ENCODE measurements around the gene ACSM2B.
"Not testable (repeated sequence)": the region's sequence is repeated elsewhere in the genome, so short reads cannot be mapped to it uniquely, and the experiment has no call there.

Gene ACSM2B

GRCh38 chr16:20538181-20538580 lies 38.0 kb downstream of the ACSM2B start:
- DNase-seq = no peak
- no peak overlapping the region for H2BK120ac ChIP-seq (ENCODE audit: low read depth, low read length)
- no peak overlapping the region for H3K4ac ChIP-seq (ENCODE audit: low read depth, low read length)
- no peak overlapping the region for H2BK5ac ChIP-seq (ENCODE audit: low read length)
- no peak overlapping the region for H3K56ac ChIP-seq (ENCODE audit: low read length)
- no peak overlapping the region for H4K5ac ChIP-seq (ENCODE audit: low read length)
- no peak overlapping the region for H3K18ac ChIP-seq (ENCODE audit: low read length)
- H3K36me3 ChIP-seq (ENCODE audit: control insufficient read depth, insufficient read depth, low read length) = no peaks in the 10 kb centered on the region
- H3K27me3 ChIP-seq (ENCODE audit: insufficient read depth, low read length, poor library complexity) = no peaks in the 10 kb centered on the region
- no peaks in the 10 kb centered on the region for H3K4me1 ChIP-seq (ENCODE audit: control insufficient read depth, low read depth, low read length)
- no peaks in the 10 kb centered on the region for H3K79me2 ChIP-seq (ENCODE audit: control insufficient read depth, insufficient read depth, low read length)
- H3K23ac ChIP-seq (ENCODE audit: low read length) = no peak overlapping the region
- H3K9ac ChIP-seq (ENCODE audit: low read length) = no peak overlapping the region
- no CpG with 5 or more reads among the region's 1 CpG for WGBS (ENCODE audit: extremely low coverage, insufficient coverage, low lambda C conversion rate)
- H4K8ac ChIP-seq (ENCODE audit: low read depth, low read length) = no peak overlapping the region
- no peak overlapping the region for H3K27ac ChIP-seq (ENCODE audit: low read depth, low read length)
- no peak overlapping the region for H3K4me2 ChIP-seq (ENCODE audit: low read length)
- H3K79me1 ChIP-seq (ENCODE audit: low read length) = no peaks in the 10 kb centered on the region
- no peak overlapping the region for H3K4me3 ChIP-seq (ENCODE audit: low read length)
- no peak overlapping the region for H2BK15ac ChIP-seq (replicated peaks; ENCODE audit: low read depth)
- no peak overlapping the region for H2AK5ac ChIP-seq (ENCODE audit: low read length)

GRCh38 chr16:20536669-20537068 lies 39.5 kb downstream of the ACSM2B start:
- not testable (repeated sequence) for H3K4me2 ChIP-seq (ENCODE audit: low read length); H3K18ac ChIP-seq (ENCODE audit: low read length); H4K5ac ChIP-seq (ENCODE audit: low read length)

DNA sequence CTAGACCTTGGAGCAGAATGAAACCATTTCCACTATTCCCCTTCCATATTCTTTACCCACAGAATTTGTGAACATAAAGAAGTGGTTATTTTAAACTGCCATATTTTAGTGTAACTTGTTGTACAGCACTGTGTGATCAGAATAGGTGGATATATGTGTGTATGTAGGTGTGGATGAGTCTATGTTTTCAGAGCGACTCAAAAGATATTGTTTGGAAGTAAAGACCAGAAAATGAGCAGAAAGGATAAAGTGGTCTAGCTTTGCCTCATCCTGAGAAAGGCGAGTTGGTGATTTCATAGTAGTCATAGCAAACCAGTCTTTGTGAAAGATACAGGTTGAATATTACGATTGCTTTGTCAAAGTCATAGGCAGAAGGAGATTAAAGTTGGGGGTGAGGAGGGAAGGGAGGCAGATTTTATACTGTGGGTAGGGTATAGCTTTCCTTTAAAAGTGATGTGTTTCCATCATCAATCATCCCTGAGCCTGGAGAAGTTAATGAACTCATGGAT lies 43.8 kb downstream of the ACSM2B start:
- H4K5ac ChIP-seq (ENCODE audit: low read length); H3K27ac ChIP-seq (ENCODE audit: low read depth, low read length); H3K79me1 ChIP-seq (ENCODE audit: low read length); H3K27me3 ChIP-seq (ENCODE audit: insufficient read depth, low read length, poor library complexity); H3K18ac ChIP-seq (ENCODE audit: low read length); H3K4me2 ChIP-seq (ENCODE audit: low read length); H3K36me3 ChIP-seq (ENCODE audit: control insufficient read depth, insufficient read depth, low read length); H2BK15ac ChIP-seq (replicated peaks; ENCODE audit: low read depth); H2AK5ac ChIP-seq (ENCODE audit: low read length); H3K4ac ChIP-seq (ENCODE audit: low read depth, low read length); H4K8ac ChIP-seq (ENCODE audit: low read depth, low read length); H3K56ac ChIP-seq (ENCODE audit: low read length); H3K4me3 ChIP-seq (ENCODE audit: low read length); H3K9ac ChIP-seq (ENCODE audit: low read length); DNase-seq; H2BK5ac ChIP-seq (ENCODE audit: low read length); H3K79me2 ChIP-seq (ENCODE audit: control insufficient read depth, insufficient read depth, low read length); H3K23ac ChIP-seq (ENCODE audit: low read length); H3K4me1 ChIP-seq (ENCODE audit: control insufficient read depth, low read depth, low read length); H2BK120ac ChIP-seq (ENCODE audit: low read depth, low read length): not testable (repeated sequence)
- WGBS (ENCODE audit: extremely low coverage, insufficient coverage, low lambda C conversion rate) = no CpG with 5 or more reads among the region's 3 CpGs

More at GRCh38 chr16:20536669-20537068, 39.5 kb downstream of the ACSM2B start:
- H3K79me1 ChIP-seq (ENCODE audit: low read length); H2AK5ac ChIP-seq (ENCODE audit: low read length); H3K79me2 ChIP-seq (ENCODE audit: control insufficient read depth, insufficient read depth, low read length); H2BK5ac ChIP-seq (ENCODE audit: low read length); H3K4me3 ChIP-seq (ENCODE audit: low read length); H2BK15ac ChIP-seq (replicated peaks; ENCODE audit: low read depth); H4K8ac ChIP-seq (ENCODE audit: low read depth, low read length); H3K4me1 ChIP-seq (ENCODE audit: control insufficient read depth, low read depth, low read length); H3K23ac ChIP-seq (ENCODE audit: low read length); H3K36me3 ChIP-seq (ENCODE audit: control insufficient read depth, insufficient read depth, low read length); H3K27ac ChIP-seq (ENCODE audit: low read depth, low read length); H3K9ac ChIP-seq (ENCODE audit: low read length); DNase-seq; H3K56ac ChIP-seq (ENCODE audit: low read length); H2BK120ac ChIP-seq (ENCODE audit: low read depth, low read length); H3K4ac ChIP-seq (ENCODE audit: low read depth, low read length); H3K27me3 ChIP-seq (ENCODE audit: insufficient read depth, low read length, poor library complexity): not testable (repeated sequence)
- 100% methylated on average over 1 of the region's 1 CpG for WGBS (ENCODE audit: extremely low coverage, insufficient coverage, low lambda C conversion rate)

- H2BK120ac ChIP-seq (ENCODE audit: low read depth, low read length); H3K23ac ChIP-seq (ENCODE audit: low read length); H2BK15ac ChIP-seq (replicated peaks; ENCODE audit: low read depth); H3K18ac ChIP-seq (ENCODE audit: low read length); H3K4ac ChIP-seq (ENCODE audit: low read depth, low read length); H2AK5ac ChIP-seq (ENCODE audit: low read length); H3K4me1 ChIP-seq (ENCODE audit: control insufficient read depth, low read depth, low read length); DNase-seq; H3K79me2 ChIP-seq (ENCODE audit: control insufficient read depth, insufficient read depth, low read length); H3K4me3 ChIP-seq (ENCODE audit: low read length); H3K36me3 ChIP-seq (ENCODE audit: control insufficient read depth, insufficient read depth, low read length); H3K56ac ChIP-seq (ENCODE audit: low read length); H2BK5ac ChIP-seq (ENCODE audit: low read length); H3K4me2 ChIP-seq (ENCODE audit: low read length); H3K9ac ChIP-seq (ENCODE audit: low read length); H3K79me1 ChIP-seq (ENCODE audit: low read length); H4K8ac ChIP-seq (ENCODE audit: low read depth, low read length); H3K27me3 ChIP-seq (ENCODE audit: insufficient read depth, low read length, poor library complexity); H4K5ac ChIP-seq (ENCODE audit: low read length); H3K27ac ChIP-seq (ENCODE audit: low read depth, low read length): not testable (repeated sequence)
- WGBS (ENCODE audit: extremely low coverage, insufficient coverage, low lambda C conversion rate) = no CpG with 5 or more reads among the region's 13 CpGs
These were observed 44.4 kb downstream of the ACSM2B start for GRCh38 chr16:20531795-20532194.

DNA sequence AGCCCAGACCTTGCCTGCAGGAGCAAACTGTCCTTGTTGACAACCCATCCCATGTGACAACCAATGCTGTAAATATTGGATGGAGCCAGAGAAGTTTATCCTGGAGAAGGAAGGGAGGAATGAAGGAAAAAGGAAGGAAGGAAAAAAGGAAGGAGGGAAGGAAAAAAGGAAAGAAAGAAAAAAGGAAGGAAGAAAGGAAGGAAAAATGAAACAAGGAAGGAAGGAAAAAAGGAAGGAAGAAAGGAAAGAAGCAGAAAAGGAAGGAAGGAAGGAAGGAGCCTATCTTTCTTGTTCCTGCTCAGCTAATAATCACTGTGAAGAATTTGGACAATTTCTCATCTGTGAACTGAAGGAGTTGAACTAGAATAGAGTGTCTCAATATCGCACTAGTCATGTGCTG lies 56.1 kb downstream of the ACSM2B start:
- H3K79me2 ChIP-seq (ENCODE audit: control insufficient read depth, insufficient read depth, low read length) = no peaks in the 10 kb centered on the region
- no peak overlapping the region for H3K56ac ChIP-seq (ENCODE audit: low read length)
- H2BK120ac ChIP-seq (ENCODE audit: low read depth, low read length) = no peak overlapping the region
- no peak overlapping the region for H3K4me2 ChIP-seq (ENCODE audit: low read length)
- no peaks in the 10 kb centered on the region for H3K36me3 ChIP-seq (ENCODE audit: control insufficient read depth, insufficient read depth, low read length)
- no peak overlapping the region for H3K4ac ChIP-seq (ENCODE audit: low read depth, low read length)
- WGBS (ENCODE audit: extremely low coverage, insufficient coverage, low lambda C conversion rate) = no CpG with 5 or more reads among the region's 1 CpG
- no peak overlapping the region for H3K27ac ChIP-seq (ENCODE audit: low read depth, low read length)
- H3K23ac ChIP-seq (ENCODE audit: low read length) = no peak overlapping the region
- H3K4me3 ChIP-seq (ENCODE audit: low read length) = no peak overlapping the region
- H2BK5ac ChIP-seq (ENCODE audit: low read length) = no peak overlapping the region
- DNase-seq = no peak
- no peak overlapping the region for H4K8ac ChIP-seq (ENCODE audit: low read depth, low read length)
- H3K4me1 ChIP-seq (ENCODE audit: control insufficient read depth, low read depth, low read length) = no peaks in the 10 kb centered on the region
- no peak overlapping the region for H3K18ac ChIP-seq (ENCODE audit: low read length)
- no peaks in the 10 kb centered on the region for H3K79me1 ChIP-seq (ENCODE audit: low read length)
- no peak overlapping the region for H4K5ac ChIP-seq (ENCODE audit: low read length)
- H3K9ac ChIP-seq (ENCODE audit: low read length) = no peak overlapping the region
- H2AK5ac ChIP-seq (ENCODE audit: low read length) = no peak overlapping the region
- H2BK15ac ChIP-seq (replicated peaks; ENCODE audit: low read depth) = no peak overlapping the region
- H3K27me3 ChIP-seq (ENCODE audit: insufficient read depth, low read length, poor library complexity) = no peaks in the 10 kb centered on the region

GRCh38 chr16:20519231-20519630 lies 56.9 kb downstream of the ACSM2B start:
- Histone ChIP-seq H3K4me1 (ENCODE audit: control insufficient read depth, low read depth, low read length) (no peaks in the 10 kb centered on the region), H4K8ac (ENCODE audit: low read depth, low read length) (no peak overlapping the region), H3K27ac (ENCODE audit: low read depth, low read length) (no peak overlapping the region), H2BK5ac (ENCODE audit: low read length) (no peak overlapping the region), H2AK5ac (ENCODE audit: low read length) (no peak overlapping the region), H2BK120ac (ENCODE audit: low read depth, low read length) (no peak overlapping the region), H3K79me2 (ENCODE audit: control insufficient read depth, insufficient read depth, low read length) (no peaks in the 10 kb centered on the region), H3K4ac (ENCODE audit: low read depth, low read length) (no peak overlapping the region), H3K56ac (ENCODE audit: low read length) (no peak overlapping the region), H3K4me2 (ENCODE audit: low read length) (no peak overlapping the region), H3K36me3 (ENCODE audit: control insufficient read depth, insufficient read depth, low read length) (no peaks in the 10 kb centered on the region), H3K18ac (ENCODE audit: low read length) (no peak overlapping the region), H3K27me3 (ENCODE audit: insufficient read depth, low read length, poor library complexity) (no peaks in the 10 kb centered on the region), H3K79me1 (ENCODE audit: low read length) (no peaks in the 10 kb centered on the region), H2BK15ac (replicated peaks; ENCODE audit: low read depth) (no peak overlapping the region), H3K23ac (ENCODE audit: low read length) (no peak overlapping the region), H4K5ac (ENCODE audit: low read length) (no peak overlapping the region), H3K9ac (ENCODE audit: low read length) (no peak overlapping the region), H3K4me3 (ENCODE audit: low read length) (no peak overlapping the region)
- WGBS (ENCODE audit: extremely low coverage, insufficient coverage, low lambda C conversion rate) = no CpG with 5 or more reads among the region's 3 CpGs
- DNase-seq = no peak

All from mesendoderm (in vitro differentiated cells).